GM23248 (cell line): Measurements from ENCODE around the gene ERG. TPM values are rescaled to one million over a fixed set of nuclear protein-coding genes. Genes with fewer than 3 reads are reported as not detected.
A peak's percentile ranks its signal among the peaks of the same experiment; 100 is the strongest.

Experiments
- DNase-seq: peaks from one replicate; pipeline ENCODE4 v3.0.0-alpha.2; 2015
- H2AFZ ChIP-seq: fragments of 200-600 bp; sonication (generic); 2 replicates; pipeline ENCODE4 v1.6.1; 2016; ENCODE audit warnings: antibody characterized with exemption
- H3F3A ChIP-seq: fragments of 200-600 bp; sonication (generic); 2 replicates; pipeline ENCODE4 v1.6.1; 2016; ENCODE audit warnings: mild to moderate bottlenecking, antibody characterized with exemption, mixed run types; ENCODE audit not compliant: insufficient read depth
- H3K27ac ChIP-seq: fragments of 200-600 bp; sonication (generic); 2 replicates; pipeline ENCODE4 v1.5.1; 2016; ENCODE audit warnings: mild to moderate bottlenecking
- H3K27me3 ChIP-seq: fragments of 200-600 bp; sonication (generic); replicated peaks from 2 replicates; pipeline ENCODE4 v1.6.1; 2016; ENCODE audit warnings: mild to moderate bottlenecking; ENCODE audit not compliant: insufficient read depth
- H3K36me3 ChIP-seq: fragments of 200-600 bp; sonication (generic); 2 replicates; pipeline ENCODE4 v1.6.1; 2016; ENCODE audit warnings: low read depth, mild to moderate bottlenecking
- H3K4me1 ChIP-seq: fragments of 200-600 bp; sonication (generic); 2 replicates; pipeline ENCODE4 v1.6.1; 2016; ENCODE audit warnings: mild to moderate bottlenecking; ENCODE audit not compliant: insufficient read depth
- H3K4me2 ChIP-seq: fragments of 200-600 bp; sonication (generic); one replicate; pipeline ENCODE4 v1.6.1; 2016; ENCODE audit warnings: mild to moderate bottlenecking; ENCODE audit not compliant: unreplicated experiment
- H3K4me3 ChIP-seq: fragments of 200-600 bp; sonication (generic); 2 replicates; pipeline ENCODE4 v1.5.1; 2016; ENCODE audit warnings: mild to moderate bottlenecking
- H3K79me2 ChIP-seq: fragments of 200-600 bp; sonication (generic); 2 replicates; pipeline ENCODE4 v1.6.1; 2016; ENCODE audit warnings: mild to moderate bottlenecking; ENCODE audit not compliant: insufficient read depth
- H3K9ac ChIP-seq: fragments of 200-600 bp; sonication (generic); 2 replicates; pipeline ENCODE4 v1.6.1; 2016; ENCODE audit warnings: mild to moderate bottlenecking
- H3K9me2 ChIP-seq: fragments of 200-600 bp; sonication (generic); 2 replicates; pipeline ENCODE4 v1.6.1; 2016; ENCODE audit warnings: mixed run types, mild to moderate bottlenecking, moderate library complexity; ENCODE audit not compliant: insufficient read depth
- H3K9me3 ChIP-seq: fragments of 200-600 bp; sonication (generic); one replicate; pipeline ENCODE4 v1.6.1; 2017; ENCODE audit warnings: low read depth
- H4K20me1 ChIP-seq: fragments of 200-600 bp; sonication (generic); 2 replicates; pipeline ENCODE4 v1.6.0; 2016; ENCODE audit not compliant: insufficient read depth
- EZH2 ChIP-seq: fragments of 200-600 bp; sonication (generic); IDR thresholded peaks from 2 replicates; pipeline ENCODE4 v1.6.1; 2018; ENCODE audit warnings: antibody characterized with exemption, mild to moderate bottlenecking; ENCODE audit not compliant: insufficient read depth, poor library complexity, severe bottlenecking
- EZH2phosphoT487 ChIP-seq: fragments of 200-600 bp; sonication (generic); IDR thresholded peaks from 2 replicates; pipeline ENCODE4 v1.6.1; 2018; ENCODE audit warnings: antibody characterized with exemption, moderate library complexity, mild to moderate bottlenecking, low read depth; ENCODE audit not compliant: insufficient read depth
- WGBS, 2 experiments: methylation state at CpG; one replicate each; pipeline ENCODE4 v1.1.6; 2015 to 2017; ENCODE audit warnings: low lambda C conversion rate in 2 of 2, low coverage in 1 of 2; ENCODE audit errors: missing lambda C conversion rate in 2 of 2; 5-methylcytosine and 5-hydroxymethylcytosine counted together
- in situ Hi-C: fragments of 300-500 bp; cut with MboI; formaldehyde crosslinking; loops from 2 replicates; pipeline ENCODE4 v1.15.0; 2020
- polyA plus RNA-seq: library from polyadenylated mRNA; unstranded; fragments of >200 nt; fragmentation: Nextera tagmentation; extraction: Ambion mirVana; gene quantifications from 2 replicates; pipeline ENCODE4 v1.2.1, GENCODE V29; 2016
- total RNA-seq: library from RNA; depleted of rRNA; stranded (reverse); fragments of >200 nt; shearing (Covaris generic); gene quantifications from 2 replicates; pipeline ENCODE4 v1.2.3, GENCODE V29; 2014

Gene ERG
- total and polyA plus RNA-seq, 2 experiments from 2014 or later = 0.76 to 1.3 TPM

DNA sequence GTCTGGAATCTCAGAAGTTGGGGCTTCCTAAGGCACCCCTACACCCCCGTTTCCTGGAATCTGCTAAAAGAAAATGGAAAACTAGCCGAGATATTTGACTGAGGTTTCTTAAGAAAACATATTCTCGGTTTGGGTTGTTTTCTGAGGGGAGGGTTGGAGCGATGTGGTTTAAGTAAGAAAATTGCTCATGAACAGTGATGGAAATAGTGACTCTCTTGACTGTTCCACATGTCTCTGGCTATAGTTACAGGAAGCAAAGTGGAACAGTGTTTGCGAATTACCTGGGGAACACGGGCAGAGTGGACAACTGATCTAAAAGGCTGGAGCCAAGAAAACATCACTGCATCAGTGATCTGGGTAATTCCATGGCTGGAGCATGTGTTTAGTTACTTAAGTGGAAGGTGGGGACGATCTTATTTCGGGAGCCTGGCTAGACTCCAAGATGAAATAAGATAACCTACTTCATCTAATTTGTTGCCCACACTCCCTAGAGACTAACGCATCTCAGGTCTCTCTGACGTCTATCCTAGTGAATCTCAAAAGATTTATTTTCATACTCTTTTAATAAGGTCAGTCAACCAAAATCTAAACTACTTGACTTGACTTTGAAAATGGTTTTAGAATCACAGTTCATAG, 149.0 kb downstream of the ERG start:
- WGBS, 2 experiments = 81 to 85% methylated on average over 10 of the region's 10 CpGs
- Histone ChIP-seq H3K9ac (no peak overlapping the region), H3K4me3 (no peak overlapping the region), H3K27me3 (no peaks in the 10 kb centered on the region), H3K36me3 (no peaks in the 10 kb centered on the region), H3K79me2 (no peaks in the 10 kb centered on the region), H4K20me1 (no peaks in the 10 kb centered on the region), H3K4me2 (no peak overlapping the region), H3K4me1 (peaks cover 24% of the 10 kb centered on the region), H3K9me3 (no peaks in the 10 kb centered on the region), H2AFZ (no peak overlapping the region), H3K27ac (no peak overlapping the region), H3F3A (peaks cover 18% of the 10 kb centered on the region), H3K9me2 (no peaks in the 10 kb centered on the region)
- TF ChIP-seq EZH2phosphoT487 = no peak
- in situ Hi-C loops = no loop called here
- no peak for DNase-seq

- H3K4me3 ChIP-seq = no peak overlapping the region
- no peak overlapping the region for H3K4me2 ChIP-seq
- in situ Hi-C loops = no loop called here
- no peak for DNase-seq
- 86 to 91% methylated on average over 5 of the region's 5 CpGs for WGBS, 2 experiments
- no peak overlapping the region for H2AFZ ChIP-seq
- no peaks in the 10 kb centered on the region for H3K9me2 ChIP-seq
- H3K36me3 ChIP-seq = no peaks in the 10 kb centered on the region
- H3K4me1 ChIP-seq = peaks cover 18% of the 10 kb centered on the region
- TF ChIP-seq EZH2phosphoT487 = no peak
- TF ChIP-seq EZH2 = no peak
- H3F3A ChIP-seq = peaks cover 17% of the 10 kb centered on the region
- H3K9ac ChIP-seq = no peak overlapping the region
- no peaks in the 10 kb centered on the region for H3K79me2 ChIP-seq
- no peak overlapping the region for H3K27ac ChIP-seq
- no peaks in the 10 kb centered on the region for H4K20me1 ChIP-seq
- H3K27me3 ChIP-seq = no peaks in the 10 kb centered on the region
- no peaks in the 10 kb centered on the region for H3K9me3 ChIP-seq
These were observed 152.0 kb downstream of the ERG start for GRCh38 chr21:38346286-38346685.

DNA sequence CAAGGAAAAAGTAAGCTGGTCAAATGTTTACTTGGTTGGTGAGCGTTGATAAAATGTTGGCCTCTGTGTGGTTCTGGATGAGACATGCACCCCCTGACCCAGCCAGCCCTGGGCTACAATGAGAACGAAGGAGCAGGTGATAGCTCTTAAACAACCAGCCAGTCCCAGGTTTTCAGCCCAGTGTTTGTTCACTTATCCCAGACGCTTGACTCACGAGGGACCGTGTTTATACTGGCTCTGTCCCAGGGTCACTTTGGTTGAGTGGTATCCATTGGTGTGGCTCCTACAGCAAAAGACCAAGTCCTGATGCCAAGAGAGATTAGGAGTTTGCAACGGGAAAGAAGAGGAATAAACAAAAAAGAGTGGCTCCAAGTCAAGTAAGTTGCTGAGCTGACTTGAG, 154.6 kb downstream of the ERG start:
- no peak overlapping the region for H3K9ac ChIP-seq
- in situ Hi-C loops = no loop called here
- no peaks in the 10 kb centered on the region for H3K9me2 ChIP-seq
- no peak for TF ChIP-seq EZH2phosphoT487
- TF ChIP-seq EZH2 = no peak
- H4K20me1 ChIP-seq = no peaks in the 10 kb centered on the region
- H3K4me2 ChIP-seq = peak overlapping the region; percentile 30
- peaks cover 14% of the 10 kb centered on the region for H3K4me1 ChIP-seq
- H3F3A ChIP-seq = peaks cover 14% of the 10 kb centered on the region; the same call in 1 of the 2 replicates
- peak overlapping the region; percentile 41; the same call in 1 of the 2 replicates for H2AFZ ChIP-seq
- H3K27ac ChIP-seq = no peak overlapping the region
- 19 to 20% methylated on average over 6 of the region's 6 CpGs for WGBS, 2 experiments
- no peaks in the 10 kb centered on the region for H3K27me3 ChIP-seq
- H3K9me3 ChIP-seq = no peaks in the 10 kb centered on the region
- H3K36me3 ChIP-seq = no peaks in the 10 kb centered on the region
- no peak overlapping the region for H3K4me3 ChIP-seq
- no peaks in the 10 kb centered on the region for H3K79me2 ChIP-seq
- DNase-seq = peak; percentile 37

DNA sequence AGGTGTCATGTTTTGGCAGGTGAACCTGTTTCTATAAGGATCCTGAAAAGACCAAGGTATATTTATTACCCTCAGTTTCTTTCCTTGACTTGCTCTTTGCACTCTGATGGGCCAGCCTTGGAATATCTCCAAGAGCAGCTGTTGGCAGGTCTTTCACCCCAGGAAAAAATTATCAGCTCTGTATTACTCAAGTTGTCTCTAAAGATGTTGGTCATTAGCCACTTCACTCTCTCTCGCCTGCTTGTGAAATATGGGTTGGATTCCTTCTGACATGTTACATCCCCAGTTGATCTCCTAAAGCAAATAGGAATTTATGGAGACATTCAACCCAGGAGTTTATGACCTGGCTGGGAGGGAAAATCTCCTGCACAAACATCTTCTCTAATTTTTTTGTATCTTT, 155.5 kb downstream of the ERG start:
- Histone ChIP-seq H3K4me3 (no peak overlapping the region), H3K9me2 (no peaks in the 10 kb centered on the region), H3K4me1 (peaks cover 14% of the 10 kb centered on the region), H3K4me2 (no peak overlapping the region), H3K9me3 (no peaks in the 10 kb centered on the region), H3K27ac (no peak overlapping the region), H4K20me1 (no peaks in the 10 kb centered on the region), H3K36me3 (no peaks in the 10 kb centered on the region), H3K27me3 (no peaks in the 10 kb centered on the region), H3F3A (peaks cover 14% of the 10 kb centered on the region; the same call in 1 of the 2 replicates), H3K79me2 (no peaks in the 10 kb centered on the region), H2AFZ (no peak overlapping the region), H3K9ac (no peak overlapping the region)
- WGBS, 2 experiments = 91 to 92% methylated on average over 1 of the region's 1 CpG
- TF ChIP-seq EZH2 = no peak
- no peak for TF ChIP-seq EZH2phosphoT487
- in situ Hi-C loops = no loop called here
- DNase-seq = no peak
